CD4-positive, CD25-positive, alpha-beta regulatory T cell (primary cell): ENCODE data around the gene DIDO1. TPM values are rescaled to one million over a fixed set of nuclear protein-coding genes. Genes with fewer than 3 reads are reported as not detected.

ENCODE experiments used
- ATAC-seq, 2 donors: fragments of 150-1000 bp; cut with Tn5 transposase; one replicate each; pipeline ENCODE4 v1.10.0; 2021; ENCODE audit warnings: low read depth in 2 of 2, moderate number of reproducible peaks in 2 of 2, moderate library complexity in 1 of 2
- DNase-seq, 3 donors: peaks; one replicate each; pipeline versions ENCODE4 v3.0.0 to v3.0.0-alpha.2; 2012 to 2022; ENCODE audit warnings: mixed read lengths in 1 of 3
- H3K27ac ChIP-seq: one replicate; pipeline ENCODE4 v1.7.0; 2013; ENCODE audit warnings: mild to moderate bottlenecking, low read length; ENCODE audit not compliant: insufficient read depth, poor library complexity, severe bottlenecking
- H3K27me3 ChIP-seq: one replicate; pipeline ENCODE4 v1.7.0; 2013; ENCODE audit warnings: low read length; ENCODE audit not compliant: control insufficient read depth, insufficient read depth
- H3K36me3 ChIP-seq: one replicate; pipeline ENCODE4 v1.7.0; 2013; ENCODE audit warnings: mild to moderate bottlenecking, low read length, moderate library complexity; ENCODE audit not compliant: control insufficient read depth, insufficient read depth
- H3K4me1 ChIP-seq: 2 replicates; pipeline ENCODE4 v1.7.0; 2013; ENCODE audit warnings: mild to moderate bottlenecking, low read length; ENCODE audit not compliant: insufficient read depth, control insufficient read depth, poor library complexity, severe bottlenecking
- H3K4me3 ChIP-seq: one replicate; pipeline ENCODE4 v1.7.0; 2013; ENCODE audit warnings: low read depth, mild to moderate bottlenecking, low read length, moderate library complexity
- H3K9me3 ChIP-seq, 2 experiments: 1 replicate in 1 of 2; 2 replicates in 1 of 2; pipeline ENCODE4 v1.7.0; 2013; ENCODE audit warnings: low read length in 2 of 2, mild to moderate bottlenecking in 1 of 2, moderate library complexity in 1 of 2; ENCODE audit not compliant: control insufficient read depth in 2 of 2
- H3K27ac Mint-ChIP-seq, 3 donors: one replicate each; pipeline ENCODE4 v1.8.0; 2020 to 2022; ENCODE audit warnings: mild to moderate bottlenecking in 3 of 3, mixed read lengths in 3 of 3, moderate library complexity in 2 of 3
- H3K27me3 Mint-ChIP-seq: one replicate; pipeline ENCODE4 v1.8.0; 2022; ENCODE audit warnings: mild to moderate bottlenecking, mixed read lengths
- H3K36me3 Mint-ChIP-seq: one replicate; pipeline ENCODE4 v1.8.0; 2020; ENCODE audit warnings: mixed read lengths
- H3K4me1 Mint-ChIP-seq, 4 donors: one replicate each; pipeline ENCODE4 v1.8.0; 2020 to 2022; ENCODE audit warnings: mixed read lengths in 4 of 4, mild to moderate bottlenecking in 1 of 4
- H3K4me3 Mint-ChIP-seq, 4 donors: one replicate each; pipeline ENCODE4 v1.8.0; 2020 to 2022; ENCODE audit warnings: mild to moderate bottlenecking in 4 of 4, mixed read lengths in 4 of 4, moderate library complexity in 3 of 4
- H3K9me3 Mint-ChIP-seq, 7 donors: one replicate each; pipeline ENCODE4 v1.8.0; 2020 to 2022; ENCODE audit warnings: mixed read lengths in 7 of 7, mild to moderate bottlenecking in 3 of 7, moderate library complexity in 2 of 7
- polyA plus RNA-seq, 4 donors: library from polyadenylated mRNA; unstranded; fragments of 300-500 nt; fragmentation: Illumina TruSeq; gene quantifications; one replicate each; pipeline ENCODE4 v1.2.3, GENCODE V29; 2021
- total RNA-seq: library from RNA; stranded (reverse); gene quantifications from one replicate; pipeline ENCODE4 v1.2.3, GENCODE V29; 2022

DIDO1 gene
- total and polyA plus RNA-seq, 5 donors from 2014 or later: 30.9 to 80.8 (median 39.9) TPM

DNA sequence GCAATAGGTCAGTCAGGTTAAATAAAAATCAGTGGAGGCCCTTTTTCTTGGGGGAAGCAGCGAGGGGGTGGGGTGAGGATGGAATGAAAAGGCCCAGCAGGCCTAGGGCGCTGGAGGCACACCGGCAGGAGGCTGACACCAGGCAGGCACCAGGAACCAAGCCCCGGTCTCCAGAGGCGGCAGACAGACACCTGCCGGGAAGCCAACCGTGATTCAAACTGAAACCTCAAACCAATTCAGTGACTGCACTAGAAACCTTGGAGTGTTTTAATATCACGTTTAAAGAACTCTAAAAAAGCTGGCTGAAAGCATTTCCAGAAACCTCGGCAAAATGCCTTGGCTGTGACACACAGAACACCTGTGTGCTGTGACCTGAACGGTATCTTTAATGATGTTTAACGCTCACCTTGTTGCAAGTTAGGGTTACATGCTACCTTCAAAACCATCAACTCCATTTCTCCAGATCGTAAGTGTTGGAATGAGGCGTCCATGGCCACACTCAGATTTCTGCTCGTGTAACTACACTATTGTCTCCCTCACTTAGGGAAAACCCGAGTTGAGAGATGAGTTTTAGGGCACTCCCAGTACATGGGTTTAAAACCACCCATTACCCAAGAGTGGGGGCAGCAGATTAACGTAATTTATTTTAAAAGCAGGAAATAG, 27.2 kb downstream of the DIDO1 start:
- Mint-ChIP-seq H3K4me3 (peak overlapping the region in 3 of 4 donors; percentile 3 to 67 (median 18)), H3K27ac (peak overlapping the region in 2 of 3 donors; percentile 38 to 88), H3K36me3 (peaks cover 16% of the 10 kb centered on the region), H3K4me1 (peaks cover 9 to 38% (median 28%) of the 10 kb centered on the region in 4 donors), H3K27me3 (no peaks in the 10 kb centered on the region), H3K9me3 (peaks cover 0 to 1% (median 0%) of the 10 kb centered on the region in 7 donors)
- H3K27me3 ChIP-seq: no peaks in the 10 kb centered on the region
- no peak overlapping the region for H3K27ac ChIP-seq
- ATAC-seq (no peak), DNase-seq (peak in 1 of 3 donors; percentile 42)
- H3K36me3 ChIP-seq: peaks cover 46% of the 10 kb centered on the region
- H3K9me3 ChIP-seq: no peaks in the 10 kb centered on the region
- H3K4me1 ChIP-seq: peaks cover 24% of the 10 kb centered on the region
- no peak overlapping the region for H3K4me3 ChIP-seq

DNA sequence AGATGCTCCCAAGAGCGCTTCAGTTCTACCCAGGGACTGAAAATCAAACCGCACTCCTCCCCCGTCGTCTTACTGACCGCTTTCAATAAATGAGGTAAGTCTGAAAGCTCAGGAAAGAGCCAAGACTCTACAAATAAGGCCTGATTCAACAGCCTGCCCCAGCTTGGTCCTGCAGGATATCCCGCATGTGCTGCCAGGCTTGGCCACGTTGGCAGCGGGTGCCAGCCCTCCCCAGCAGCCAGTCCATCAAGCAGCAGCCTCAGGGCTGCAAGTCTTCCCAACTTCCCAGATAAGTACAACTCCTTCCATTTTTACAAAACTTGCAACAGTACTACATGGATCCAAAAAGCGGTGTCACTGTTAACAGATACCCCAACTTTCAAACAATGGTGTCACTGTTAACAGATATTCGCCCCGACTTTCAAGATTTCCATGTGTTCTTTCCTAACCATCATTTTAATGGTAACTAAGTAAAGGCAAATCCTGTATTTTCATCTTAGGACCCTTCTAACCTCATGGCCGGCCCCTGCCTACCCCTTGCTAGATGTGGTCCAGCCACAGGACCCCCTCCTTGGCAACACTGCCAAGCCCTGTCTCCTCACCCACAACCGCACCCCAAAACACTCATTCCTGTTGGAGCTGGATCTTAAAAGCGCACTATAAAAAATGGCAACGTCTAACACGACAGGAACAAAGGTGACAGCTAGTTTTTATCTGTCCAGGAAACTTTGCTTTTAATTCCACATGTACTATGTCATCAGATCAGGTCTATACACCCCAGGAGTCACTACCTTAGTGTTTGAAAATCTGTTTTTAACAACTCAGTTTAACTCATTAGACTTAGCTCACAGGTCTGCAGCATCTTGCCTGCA, 28.0 kb downstream of the DIDO1 start:
- Histone ChIP-seq H3K27me3 (no peaks in the 10 kb centered on the region), H3K4me1 (peaks cover 24% of the 10 kb centered on the region), H3K4me3 (no peak overlapping the region), H3K27ac (no peak overlapping the region), H3K36me3 (peaks cover 46% of the 10 kb centered on the region), H3K9me3 (no peaks in the 10 kb centered on the region)
- H3K27ac Mint-ChIP-seq: peak overlapping the region in 1 of 3 donors; percentile 88
- peaks cover 0 to 1% (median 0%) of the 10 kb centered on the region in 7 donors for H3K9me3 Mint-ChIP-seq
- peaks cover 9 to 38% (median 28%) of the 10 kb centered on the region in 4 donors for H3K4me1 Mint-ChIP-seq
- peak overlapping the region in 2 of 4 donors; percentile 1 to 3 for H3K4me3 Mint-ChIP-seq
- DNase-seq: no peak
- no peaks in the 10 kb centered on the region for H3K27me3 Mint-ChIP-seq
- H3K36me3 Mint-ChIP-seq: peaks cover 22% of the 10 kb centered on the region
- no peak for ATAC-seq

DNA sequence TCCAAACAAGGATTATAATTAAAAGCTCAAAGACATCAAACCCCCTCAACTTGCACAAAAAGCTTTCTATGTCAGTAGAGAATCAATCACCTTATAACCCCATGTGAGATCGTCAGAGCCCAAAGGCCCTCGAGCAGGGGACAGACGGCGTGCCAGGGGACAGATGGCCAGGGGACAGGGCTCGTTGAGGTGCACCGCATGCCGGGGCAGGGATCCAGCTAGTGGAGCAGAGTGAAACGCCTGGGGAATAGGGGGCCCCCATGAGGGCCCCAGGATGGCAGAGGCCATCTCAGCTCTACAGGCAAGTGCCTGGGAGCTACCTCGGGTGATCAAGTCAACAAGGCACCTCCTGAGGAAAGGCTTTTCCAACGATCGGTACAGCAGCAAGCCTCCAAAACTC, 28.6 kb downstream of the DIDO1 start:
- DNase-seq: no peak
- no peaks in the 10 kb centered on the region for H3K9me3 ChIP-seq
- Mint-ChIP-seq H3K4me3 (peak overlapping the region in 1 of 4 donors; percentile 28), H3K36me3 (peaks cover 24% of the 10 kb centered on the region), H3K27ac (no peak overlapping the region), H3K27me3 (no peaks in the 10 kb centered on the region), H3K4me1 (peaks cover 9 to 38% (median 30%) of the 10 kb centered on the region in 4 donors), H3K9me3 (peaks cover 0 to 1% (median 0%) of the 10 kb centered on the region in 7 donors)
- H3K4me3 ChIP-seq: no peak overlapping the region
- H3K4me1 ChIP-seq: peaks cover 24% of the 10 kb centered on the region
- H3K27ac ChIP-seq: no peak overlapping the region
- no peak for ATAC-seq
- peaks cover 46% of the 10 kb centered on the region for H3K36me3 ChIP-seq
- no peaks in the 10 kb centered on the region for H3K27me3 ChIP-seq

DNA sequence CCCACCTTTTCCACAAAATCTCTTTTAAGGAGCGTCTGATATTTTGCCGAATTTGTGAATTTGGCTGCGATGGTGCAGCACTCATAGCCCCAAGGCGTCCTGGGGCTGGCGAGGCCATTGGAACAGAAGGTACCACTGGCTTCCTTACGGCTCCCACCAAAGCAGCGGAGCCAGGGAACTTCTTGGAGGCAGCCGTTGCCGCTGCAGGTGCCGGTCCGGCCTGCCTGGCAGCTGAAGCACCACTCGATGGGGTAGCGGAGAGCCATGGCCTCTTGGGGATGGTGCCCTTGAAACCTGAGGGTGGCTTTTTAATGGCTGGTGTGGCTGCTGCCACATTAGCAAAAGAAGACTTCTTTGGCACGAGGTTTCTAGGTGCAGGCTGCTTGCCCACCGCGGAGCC, 29.8 kb downstream of the DIDO1 start:
- Histone ChIP-seq H3K4me1 (peaks cover 24% of the 10 kb centered on the region), H3K27ac (no peak overlapping the region), H3K4me3 (no peak overlapping the region), H3K9me3 (no peaks in the 10 kb centered on the region), H3K27me3 (no peaks in the 10 kb centered on the region), H3K36me3 (peaks cover 53% of the 10 kb centered on the region)
- DNase-seq (no peak), ATAC-seq (no peak)
- Mint-ChIP-seq H3K9me3 (peaks cover 0 to 1% (median 0%) of the 10 kb centered on the region in 7 donors), H3K27ac (no peak overlapping the region), H3K36me3 (peaks cover 33% of the 10 kb centered on the region), H3K4me3 (no peak overlapping the region), H3K4me1 (peaks cover 9 to 41% (median 33%) of the 10 kb centered on the region in 4 donors), H3K27me3 (no peaks in the 10 kb centered on the region)

DNA sequence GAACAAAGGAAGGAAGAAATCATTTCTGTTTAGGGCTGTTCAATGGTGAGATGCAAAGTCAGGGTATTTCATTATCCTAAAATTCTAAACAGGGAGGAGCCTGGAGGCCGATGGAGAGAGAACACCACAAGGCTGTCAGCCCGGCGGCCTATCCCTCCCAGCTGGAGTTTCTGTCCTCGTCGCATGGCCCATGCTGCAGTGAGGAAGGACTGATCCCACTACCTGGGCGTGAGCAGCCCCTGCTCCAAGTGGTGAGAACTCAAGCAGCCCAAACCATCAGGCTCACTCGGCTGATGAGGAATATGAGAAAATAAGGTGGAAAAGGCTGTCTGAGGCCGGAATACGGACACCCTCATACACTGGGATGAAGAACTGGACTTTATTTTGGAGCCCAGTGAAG, 30.8 kb downstream of the DIDO1 start:
- ATAC-seq (no peak), DNase-seq (no peak)
- Histone ChIP-seq H3K36me3 (peaks cover 58% of the 10 kb centered on the region), H3K9me3 (no peaks in the 10 kb centered on the region), H3K27me3 (no peaks in the 10 kb centered on the region), H3K27ac (no peak overlapping the region), H3K4me1 (peaks cover 22% of the 10 kb centered on the region), H3K4me3 (no peak overlapping the region)
- Mint-ChIP-seq H3K4me1 (peaks cover 9 to 48% (median 33%) of the 10 kb centered on the region in 4 donors), H3K4me3 (no peak overlapping the region), H3K27ac (peak overlapping the region; percentile 37 to 96 (median 77)), H3K27me3 (no peaks in the 10 kb centered on the region), H3K9me3 (peaks cover 0 to 1% (median 0%) of the 10 kb centered on the region in 7 donors), H3K36me3 (peaks cover 43% of the 10 kb centered on the region)

DNA sequence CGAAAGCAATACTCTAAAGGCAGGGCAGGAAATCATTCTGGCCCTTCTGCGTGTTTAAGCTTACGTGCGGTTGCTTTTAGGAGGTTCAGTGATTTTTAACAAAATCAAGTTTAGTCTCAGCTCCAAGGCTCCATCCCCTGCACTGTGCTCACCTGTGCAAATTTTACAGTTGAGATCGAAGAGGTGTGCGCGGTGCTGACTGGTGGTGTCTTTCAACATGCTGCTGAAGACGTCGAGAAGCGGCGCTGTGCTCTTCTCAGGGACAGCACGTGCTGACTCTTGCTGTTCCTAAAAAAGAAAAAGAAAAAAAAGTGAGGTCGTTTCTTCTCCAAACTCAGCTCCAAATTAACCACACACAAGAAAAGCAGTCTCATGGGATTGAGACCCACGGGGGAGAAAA, 32.0 kb downstream of the DIDO1 start:
- peaks cover 3 to 36% (median 22%) of the 10 kb centered on the region in 4 donors for H3K4me1 Mint-ChIP-seq

DNA sequence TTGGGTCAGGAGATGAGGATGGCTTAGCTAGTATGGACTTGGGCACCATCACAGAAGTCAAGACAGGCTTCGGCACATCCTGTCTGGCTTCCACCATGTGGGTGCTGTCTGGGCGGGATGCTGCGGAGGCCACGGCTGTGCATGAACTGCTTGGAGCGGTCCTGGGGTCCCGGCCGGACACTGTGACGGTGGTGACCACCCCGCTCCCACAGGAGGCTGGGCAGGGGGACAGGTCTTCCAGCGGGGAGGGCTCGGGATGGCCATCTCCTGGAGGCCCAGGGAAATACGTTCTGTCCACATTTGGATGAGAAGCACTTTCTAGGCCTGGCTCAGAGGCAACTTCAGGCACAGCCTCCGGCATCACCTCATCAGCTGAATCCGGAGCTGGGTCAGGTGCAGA, 32.6 kb downstream of the DIDO1 start:
- Mint-ChIP-seq H3K27ac (no peak overlapping the region), H3K9me3 (peaks cover 0 to 1% (median 0%) of the 10 kb centered on the region in 7 donors), H3K4me1 (peaks cover 0 to 30% (median 16%) of the 10 kb centered on the region in 4 donors), H3K27me3 (no peaks in the 10 kb centered on the region), H3K36me3 (peaks cover 46% of the 10 kb centered on the region), H3K4me3 (no peak overlapping the region)
- Histone ChIP-seq H3K36me3 (peaks cover 76% of the 10 kb centered on the region), H3K27me3 (no peaks in the 10 kb centered on the region), H3K27ac (no peak overlapping the region), H3K9me3 (no peaks in the 10 kb centered on the region), H3K4me3 (no peak overlapping the region), H3K4me1 (peaks cover 4% of the 10 kb centered on the region)
- ATAC-seq: no peak
- DNase-seq: no peak

More for the DNA sequence above, 32.0 kb downstream of the DIDO1 start:
- peaks cover 9% of the 10 kb centered on the region for H3K4me1 ChIP-seq
- H3K4me3 ChIP-seq: no peak overlapping the region
- DNase-seq (no peak), ATAC-seq (no peak)
- Mint-ChIP-seq H3K27me3 (no peaks in the 10 kb centered on the region), H3K27ac (no peak overlapping the region), H3K4me3 (no peak overlapping the region), H3K36me3 (peaks cover 45% of the 10 kb centered on the region), H3K9me3 (peaks cover 0 to 1% (median 0%) of the 10 kb centered on the region in 7 donors)
- H3K27me3 ChIP-seq: no peaks in the 10 kb centered on the region
- H3K27ac ChIP-seq: no peak overlapping the region
- H3K9me3 ChIP-seq: no peaks in the 10 kb centered on the region
- peaks cover 71% of the 10 kb centered on the region for H3K36me3 ChIP-seq
